NCI-H146 treated with DMSO at 0.1 percent for 48 hours (cell line): ENCODE data around the gene PIERCE2.
"Not testable (repeated sequence)": the region's sequence is repeated elsewhere in the genome, so short reads cannot be mapped to it uniquely, and the experiment has no call there.

Source experiments
- DNase-seq: peaks from one replicate; lab custom pipeline; 2025; ENCODE audit not compliant: unreplicated experiment; lab: John Stamatoyannopoulos, UW

Gene PIERCE2

GRCh38 chr15:55422089-55422488 is 13.8 kb downstream of the PIERCE2 start:
- DNase-seq, result no peak

- peak; percentile 15 for DNase-seq
These were observed 26.9 kb downstream of the PIERCE2 start for GRCh38 chr15:55434989-55435825.

- DNase-seq, result not testable (repeated sequence)
These were observed 34.8 kb downstream of the PIERCE2 start for GRCh38 chr15:55443141-55443540.

GRCh38 chr15:55445936-55446335 is 37.6 kb downstream of the PIERCE2 start:
- DNase-seq, result not testable (repeated sequence)

- DNase-seq, result not testable (repeated sequence)
These were observed 38.2 kb downstream of the PIERCE2 start for GRCh38 chr15:55446379-55447029.

GRCh38 chr15:55447030-55447394 is 38.7 kb downstream of the PIERCE2 start:
- not testable (repeated sequence) for DNase-seq

GRCh38 chr15:55457401-55458022 is 49.2 kb downstream of the PIERCE2 start:
- DNase-seq, result no peak

- no peak for DNase-seq
These were observed 53.2 kb downstream of the PIERCE2 start for GRCh38 chr15:55461447-55461846.

- no peak for DNase-seq
These were observed 60.0 kb downstream of the PIERCE2 start for GRCh38 chr15:55468321-55468720.
